HG03354 (cell line): Measurements from ENCODE around the gene CCDC18.

ENCODE experiments used
- ATAC-seq: cut with Tn5 transposase; IDR thresholded peaks from one replicate; pipeline ENCODE4 v1.9.1; 2021; ENCODE audit warnings: mild to moderate bottlenecking; ENCODE audit not compliant: unreplicated experiment, poor library complexity, severe bottlenecking

Gene CCDC18

GRCh38 chr1:93296555-93297154, 116.1 kb downstream of the CCDC18 start:
- ATAC-seq: no peak

DNA sequence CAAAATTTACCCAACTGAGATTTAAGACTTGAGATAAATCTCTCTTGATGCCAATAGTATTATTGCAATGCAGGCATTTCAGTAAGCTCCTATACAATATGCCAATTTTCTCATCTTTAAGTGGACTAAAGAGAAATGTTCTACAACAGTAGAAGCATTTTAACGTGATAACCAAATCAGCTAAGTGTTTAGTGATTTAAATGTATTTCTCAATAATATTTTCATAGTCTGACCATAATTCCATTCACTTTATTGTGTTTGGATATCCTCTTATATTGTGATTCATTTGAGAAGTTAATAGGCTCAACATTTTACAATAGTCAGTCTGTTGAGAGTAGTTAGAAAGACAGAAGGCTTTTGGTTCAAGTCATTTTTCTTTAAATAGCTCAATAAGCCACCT, 120.6 kb downstream of the CCDC18 start:
- ATAC-seq: no peak

- ATAC-seq: no peak
These were observed 121.6 kb downstream of the CCDC18 start for GRCh38 chr1:93302078-93302477.

DNA sequence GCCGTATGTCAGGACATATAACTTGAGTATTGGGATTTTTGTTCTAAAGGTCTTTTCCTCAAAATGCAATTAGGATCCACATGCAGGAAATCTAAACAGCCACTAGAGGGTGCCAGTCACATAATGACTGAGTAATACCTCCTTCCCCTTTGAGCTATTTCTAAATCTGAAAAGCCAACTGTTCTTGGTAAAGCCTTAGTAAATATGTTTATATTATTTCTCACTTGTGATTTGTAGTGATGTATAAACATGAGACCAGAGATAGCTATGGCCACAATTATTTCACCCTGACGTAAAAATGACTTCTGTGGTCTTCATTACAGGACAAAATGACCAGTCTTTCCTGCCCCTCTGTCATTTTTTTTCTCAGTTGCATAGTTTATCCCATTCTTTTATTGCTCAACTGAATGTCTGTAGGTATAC, 124.2 kb downstream of the CCDC18 start:
- ATAC-seq: peak; percentile 62

DNA sequence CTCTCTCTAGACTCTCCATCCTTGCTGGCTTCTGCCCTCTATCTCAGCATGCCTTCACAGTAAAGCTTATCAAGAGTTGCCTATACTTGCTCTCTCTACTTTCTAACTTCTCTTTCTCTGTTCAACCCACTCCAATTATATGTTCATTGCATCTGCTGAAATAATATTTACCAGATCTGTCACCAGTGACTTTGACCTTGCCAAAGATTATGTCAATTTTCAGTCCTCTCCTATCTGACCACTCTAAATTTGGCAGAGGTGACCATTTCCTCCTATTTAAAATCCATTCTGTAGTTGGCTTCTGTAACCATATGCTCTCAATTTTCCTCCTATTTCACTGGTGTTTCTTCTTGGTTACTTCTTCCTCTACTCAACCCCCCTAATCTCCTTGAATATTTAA, 126.4 kb downstream of the CCDC18 start:
- no peak for ATAC-seq

DNA sequence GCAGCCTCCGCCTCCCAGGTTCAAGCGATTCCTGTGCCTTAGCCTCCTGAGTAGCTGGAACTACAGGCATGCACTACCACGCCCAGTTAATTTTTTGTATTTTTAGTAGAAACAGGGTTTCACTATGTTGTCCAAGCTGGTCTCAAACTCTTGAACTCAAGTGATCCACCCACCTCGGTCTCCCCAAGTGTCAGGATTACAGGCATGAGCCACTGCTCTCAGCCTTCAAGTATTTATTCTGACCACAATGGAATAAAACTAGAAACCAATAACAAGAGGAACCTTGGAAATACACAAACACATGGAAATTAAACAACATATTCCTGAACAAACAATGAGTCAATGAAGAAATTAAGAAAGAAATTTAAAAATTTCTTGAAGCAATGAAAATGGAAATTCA, 132.5 kb downstream of the CCDC18 start:
- ATAC-seq: no peak

DNA sequence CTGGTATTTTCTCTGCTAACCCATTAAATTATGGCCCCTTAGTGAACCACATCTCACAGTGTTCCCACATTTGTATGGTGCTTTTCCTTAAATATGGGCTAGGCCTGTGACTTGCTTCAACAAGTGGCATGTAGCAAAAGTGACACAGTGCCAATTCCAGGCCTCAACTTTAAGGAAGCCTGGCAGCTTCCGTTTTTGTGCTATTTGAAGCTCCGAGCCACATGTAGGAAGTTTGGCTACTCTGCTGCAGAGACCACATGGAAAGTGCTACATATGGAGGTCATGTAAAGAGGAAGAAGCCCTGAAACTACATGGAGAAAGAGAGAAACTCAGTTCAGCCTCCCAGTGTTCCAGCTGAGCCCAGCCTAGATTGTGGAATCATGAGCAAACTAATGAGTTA, 136.7 kb downstream of the CCDC18 start:
- ATAC-seq: no peak

DNA sequence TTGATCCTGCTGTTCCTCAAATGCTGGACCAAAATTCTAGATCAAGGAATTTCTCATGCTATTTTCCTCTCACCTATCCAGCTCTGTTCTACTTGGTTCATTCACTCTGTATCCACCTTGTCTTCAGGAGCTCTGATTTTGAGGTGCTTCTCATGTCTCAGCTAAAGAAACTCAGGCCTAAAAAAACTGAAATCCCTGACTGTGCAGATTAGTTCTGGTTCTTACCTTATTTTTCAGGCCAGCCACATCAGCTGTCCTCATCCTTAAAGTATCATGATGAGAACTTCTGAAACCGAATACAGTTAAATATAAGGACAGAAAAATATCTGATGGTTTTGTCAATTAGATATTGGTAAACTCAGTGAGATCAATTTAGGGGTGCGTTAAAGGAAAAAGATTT, 137.4 kb downstream of the CCDC18 start:
- no peak for ATAC-seq

- ATAC-seq: no peak
These were observed 141.2 kb downstream of the CCDC18 start for GRCh38 chr1:93321720-93322119.

- ATAC-seq: no peak
These were observed 141.8 kb downstream of the CCDC18 start for GRCh38 chr1:93322349-93322748.

DNA sequence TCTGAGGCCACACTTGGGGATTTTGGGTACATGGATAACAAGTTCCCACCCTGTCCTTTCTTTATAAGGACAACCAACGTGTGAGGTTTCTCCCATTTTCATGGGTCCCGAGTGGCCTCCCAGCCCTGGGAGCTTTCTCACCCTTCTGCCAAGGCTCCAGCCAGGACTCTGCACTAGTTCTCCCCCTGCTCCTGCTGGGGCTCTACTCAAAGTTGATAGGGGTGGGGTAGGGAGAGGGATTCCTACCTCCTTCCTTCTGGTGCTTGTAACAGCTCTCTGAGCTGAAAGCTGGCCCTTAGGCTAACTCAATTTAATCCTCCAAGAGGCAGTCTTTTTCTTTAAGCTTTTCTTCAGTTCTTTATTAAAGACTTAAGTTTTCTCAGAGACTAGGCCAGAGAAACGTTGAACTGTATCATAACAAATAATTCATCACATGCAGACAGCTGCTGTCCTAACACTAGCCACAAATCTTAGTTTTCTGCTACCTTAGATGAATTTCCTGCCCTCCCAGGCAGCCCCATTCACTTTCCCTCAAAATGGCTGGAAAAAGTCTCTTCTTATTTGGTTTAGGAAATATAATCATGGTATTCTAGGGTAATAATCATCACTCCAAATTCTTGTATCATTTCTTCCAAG, 142.8 kb downstream of the CCDC18 start:
- ATAC-seq: no peak

GRCh38 chr1:93324486-93325464, 144.3 kb downstream of the CCDC18 start:
- no peak for ATAC-seq
